B cell (primary cell): Measurements from ENCODE around the gene FUCA2.

ENCODE experiments used
- EZH2 ChIP-seq: IDR thresholded peaks from 2 replicates; pipeline ENCODE4 v1.6.1; 2012; ENCODE audit warnings: borderline replicate concordance, low read depth, mild to moderate bottlenecking, moderate library complexity, low read length; ENCODE audit not compliant: insufficient read depth, poor library complexity, severe bottlenecking
- TF ChIP-seq, protein P1 (sequence below): fragments of 200-600 bp; IDR thresholded peaks from one replicate; pipeline ENCODE4 v1.8.0; 2022; ENCODE audit warnings: antibody characterized with exemption, mild to moderate bottlenecking

DNA sequence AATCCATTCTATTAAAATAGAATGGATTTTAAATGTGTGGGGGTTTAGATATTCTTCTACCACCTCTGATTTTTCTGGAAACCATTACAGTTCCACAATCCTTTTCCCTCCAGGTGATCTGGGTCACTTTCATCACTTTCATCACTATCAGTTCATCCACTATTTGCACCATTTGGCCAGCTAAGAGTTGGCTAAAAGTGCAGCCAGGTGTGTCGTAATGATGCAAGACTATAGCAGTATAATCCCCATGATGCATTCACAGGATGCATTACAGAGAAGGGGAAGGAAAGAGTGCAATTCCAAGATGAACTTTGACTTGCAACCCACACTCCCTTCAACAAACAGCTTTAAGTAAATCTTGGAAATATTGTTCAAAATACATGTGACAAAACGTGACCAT is 4.9 kb downstream of the FUCA2 start:
- TF ChIP-seq, protein P1, sequence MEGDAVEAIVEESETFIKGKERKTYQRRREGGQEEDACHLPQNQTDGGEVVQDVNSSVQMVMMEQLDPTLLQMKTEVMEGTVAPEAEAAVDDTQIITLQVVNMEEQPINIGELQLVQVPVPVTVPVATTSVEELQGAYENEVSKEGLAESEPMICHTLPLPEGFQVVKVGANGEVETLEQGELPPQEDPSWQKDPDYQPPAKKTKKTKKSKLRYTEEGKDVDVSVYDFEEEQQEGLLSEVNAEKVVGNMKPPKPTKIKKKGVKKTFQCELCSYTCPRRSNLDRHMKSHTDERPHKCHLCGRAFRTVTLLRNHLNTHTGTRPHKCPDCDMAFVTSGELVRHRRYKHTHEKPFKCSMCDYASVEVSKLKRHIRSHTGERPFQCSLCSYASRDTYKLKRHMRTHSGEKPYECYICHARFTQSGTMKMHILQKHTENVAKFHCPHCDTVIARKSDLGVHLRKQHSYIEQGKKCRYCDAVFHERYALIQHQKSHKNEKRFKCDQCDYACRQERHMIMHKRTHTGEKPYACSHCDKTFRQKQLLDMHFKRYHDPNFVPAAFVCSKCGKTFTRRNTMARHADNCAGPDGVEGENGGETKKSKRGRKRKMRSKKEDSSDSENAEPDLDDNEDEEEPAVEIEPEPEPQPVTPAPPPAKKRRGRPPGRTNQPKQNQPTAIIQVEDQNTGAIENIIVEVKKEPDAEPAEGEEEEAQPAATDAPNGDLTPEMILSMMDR, result no peak
- TF ChIP-seq EZH2, result no peak
